GM21528 (cell line): ENCODE results near the gene DMD.
"Not testable (repeated sequence)": the region's sequence is repeated elsewhere in the genome, so short reads cannot be mapped to it uniquely, and the experiment has no call there.

Source experiments
- ATAC-seq: cut with Tn5 transposase; IDR thresholded peaks from one replicate; pipeline ENCODE4 v1.9.1; 2021; ENCODE audit warnings: mild to moderate bottlenecking, moderate library complexity; ENCODE audit not compliant: unreplicated experiment, low FRiP score

The DMD gene

GRCh38 chrX:31506360-31506759 lies 1705.0 kb downstream of the DMD start:
- no peak for ATAC-seq

DNA sequence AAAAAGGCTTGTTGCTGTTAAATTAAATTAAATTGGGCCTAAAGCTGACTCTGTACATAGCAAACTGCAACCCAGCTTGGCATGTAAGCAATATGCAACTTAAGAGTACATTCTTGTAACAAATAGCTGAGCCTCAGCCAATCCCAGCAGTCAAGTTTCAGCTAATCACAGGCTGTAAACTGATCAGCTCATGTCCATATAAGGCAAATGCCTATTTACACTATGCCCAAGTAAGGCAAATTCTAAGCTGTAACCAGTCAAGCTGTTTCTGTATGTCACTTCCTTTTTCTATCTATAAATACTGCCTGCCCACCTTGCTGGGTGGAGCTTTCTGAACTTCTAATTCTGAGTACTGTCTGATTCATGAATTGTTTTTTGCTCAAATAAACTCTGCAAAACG lies 1710.4 kb downstream of the DMD start:
- ATAC-seq: no peak

DNA sequence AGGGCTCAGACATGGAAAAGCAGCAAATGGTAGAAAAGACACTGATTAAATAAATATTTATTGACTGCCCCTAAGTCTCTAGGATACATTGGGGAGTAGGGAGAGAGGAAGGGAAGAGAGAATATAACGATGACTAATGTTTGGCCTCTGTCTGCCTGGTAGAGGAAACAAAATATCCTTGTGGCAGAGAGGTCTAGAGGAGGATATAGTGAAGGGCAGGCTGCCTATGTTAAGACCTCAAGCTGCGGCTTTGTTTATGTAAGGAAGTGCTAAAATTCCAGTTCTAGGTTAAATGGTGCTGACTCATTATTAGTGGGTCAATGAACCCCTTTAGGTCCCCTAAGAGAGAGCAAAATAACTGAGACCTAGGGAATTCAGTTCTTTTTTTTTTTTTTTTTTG lies 1712.2 kb downstream of the DMD start:
- no peak for ATAC-seq

- no peak for ATAC-seq
Measured at GRCh38 chrX:31497086-31497485, 1714.3 kb downstream of the DMD start.

- ATAC-seq: no peak
Measured at GRCh38 chrX:31487951-31488350, 1723.4 kb downstream of the DMD start.

- ATAC-seq: no peak
Measured at GRCh38 chrX:31483336-31483735, 1728.0 kb downstream of the DMD start.

GRCh38 chrX:31480696-31481095 lies 1730.7 kb downstream of the DMD start:
- no peak for ATAC-seq

- ATAC-seq: no peak
Measured at GRCh38 chrX:31471229-31471628, 1740.1 kb downstream of the DMD start.

GRCh38 chrX:31470753-31471152 lies 1740.6 kb downstream of the DMD start:
- ATAC-seq: not testable (repeated sequence)

GRCh38 chrX:31464306-31464915 lies 1746.9 kb downstream of the DMD start:
- no peak for ATAC-seq

DNA sequence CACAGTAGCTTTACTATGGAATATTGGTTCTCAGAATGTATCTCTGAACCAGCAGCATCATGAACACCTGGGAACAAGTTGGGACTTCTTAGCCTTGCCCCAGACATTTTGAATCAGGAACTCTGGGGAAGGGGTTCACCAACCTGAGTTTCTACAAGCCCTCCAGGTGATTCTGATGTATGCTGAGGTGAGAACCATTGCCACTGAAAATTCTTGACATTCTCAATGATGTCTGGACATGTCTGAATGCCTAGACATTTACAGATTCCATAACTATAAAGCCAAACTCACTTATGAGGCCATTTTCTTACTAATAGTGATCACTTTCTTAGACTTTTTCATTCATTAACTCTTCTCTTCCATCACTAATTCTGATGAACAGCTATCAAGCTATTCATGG lies 1750.1 kb downstream of the DMD start:
- ATAC-seq: no peak

GRCh38 chrX:31459361-31459760 lies 1752.0 kb downstream of the DMD start:
- ATAC-seq: no peak

GRCh38 chrX:31449965-31450364 lies 1761.4 kb downstream of the DMD start:
- ATAC-seq: no peak

DNA sequence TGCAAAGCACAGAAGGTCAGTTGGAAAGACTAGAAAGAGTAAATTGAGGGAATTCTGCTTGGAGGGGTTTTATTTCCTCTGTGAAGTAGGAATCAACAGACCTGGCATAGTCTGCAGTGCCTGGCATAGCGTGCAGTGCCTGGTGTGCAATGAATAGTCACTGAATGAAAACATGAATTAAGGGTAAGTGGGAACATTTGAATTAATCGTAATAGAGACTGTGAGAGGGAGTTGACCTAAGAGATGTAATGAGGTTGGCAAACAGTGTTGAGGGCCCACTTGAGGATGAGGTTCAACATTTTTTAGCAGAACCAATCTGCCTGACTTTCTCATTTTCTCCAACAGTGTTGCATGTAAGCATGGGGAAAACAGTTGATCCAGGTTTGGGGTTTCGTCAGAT lies 1762.3 kb downstream of the DMD start:
- no peak for ATAC-seq

- ATAC-seq: no peak
Measured at GRCh38 chrX:31445542-31445941, 1765.8 kb downstream of the DMD start.

DNA sequence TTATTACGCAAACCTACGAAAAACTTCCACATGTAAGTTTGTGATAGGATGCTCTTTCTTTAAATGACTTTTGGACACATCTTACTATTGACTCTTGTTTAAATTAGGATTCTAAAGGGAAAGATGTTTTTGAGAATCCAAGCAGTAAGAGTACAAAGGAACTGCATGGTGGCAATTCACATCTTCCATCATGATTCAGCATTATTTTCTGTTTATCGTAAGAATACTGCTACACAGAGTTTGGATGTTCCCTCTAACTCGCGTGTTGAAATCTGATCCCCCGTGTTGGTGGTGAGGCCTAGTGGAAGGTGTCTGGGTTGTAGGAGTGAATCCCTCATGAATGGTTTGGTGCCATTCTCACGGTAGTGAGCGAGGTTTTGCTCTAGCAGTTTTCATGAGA lies 1767.7 kb downstream of the DMD start:
- no peak for ATAC-seq

GRCh38 chrX:31440546-31440945 lies 1770.8 kb downstream of the DMD start:
- ATAC-seq: no peak

DNA sequence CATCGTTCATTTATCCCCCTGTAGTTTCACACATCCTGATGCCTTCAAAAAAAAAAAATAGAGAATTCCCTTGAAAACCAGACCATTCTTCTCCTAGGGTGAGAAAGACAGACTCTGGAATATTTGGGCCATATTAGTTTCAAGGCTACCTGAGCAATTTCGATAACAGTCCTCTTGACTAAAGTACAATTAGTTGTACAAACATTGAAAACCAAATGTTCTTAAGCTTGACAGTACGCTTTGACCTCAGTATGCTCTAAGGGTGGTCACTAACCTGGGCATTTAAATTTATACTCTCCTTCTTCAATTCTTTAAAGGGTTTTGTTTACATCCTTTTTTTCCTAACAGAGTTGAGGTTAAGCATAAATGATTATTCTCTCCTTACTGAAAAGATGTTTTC lies 1774.9 kb downstream of the DMD start:
- no peak for ATAC-seq

DNA sequence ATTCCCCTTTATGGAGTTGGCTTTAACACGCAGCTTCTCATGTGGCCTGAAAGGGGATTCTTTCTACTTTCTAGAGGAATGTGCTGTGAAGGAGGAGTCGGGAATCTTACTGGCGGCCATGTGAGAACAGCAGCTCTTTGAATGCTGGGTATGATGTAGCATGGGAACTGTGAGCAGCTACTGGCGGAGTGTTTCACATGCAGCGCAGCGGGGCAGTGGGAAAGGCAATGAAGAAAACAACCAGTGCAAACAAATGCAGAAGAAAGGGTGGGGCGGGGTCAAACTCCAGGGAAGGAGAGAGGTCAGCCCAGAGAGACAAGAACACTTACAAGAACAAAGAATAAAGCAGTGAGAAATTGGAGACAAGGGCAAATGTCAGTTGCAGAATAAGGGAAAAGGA lies 1775.8 kb downstream of the DMD start:
- ATAC-seq: no peak

- ATAC-seq: no peak
Measured at GRCh38 chrX:31433856-31434255, 1777.5 kb downstream of the DMD start.

- ATAC-seq: no peak
Measured at GRCh38 chrX:31429915-31430314, 1781.4 kb downstream of the DMD start.

DNA sequence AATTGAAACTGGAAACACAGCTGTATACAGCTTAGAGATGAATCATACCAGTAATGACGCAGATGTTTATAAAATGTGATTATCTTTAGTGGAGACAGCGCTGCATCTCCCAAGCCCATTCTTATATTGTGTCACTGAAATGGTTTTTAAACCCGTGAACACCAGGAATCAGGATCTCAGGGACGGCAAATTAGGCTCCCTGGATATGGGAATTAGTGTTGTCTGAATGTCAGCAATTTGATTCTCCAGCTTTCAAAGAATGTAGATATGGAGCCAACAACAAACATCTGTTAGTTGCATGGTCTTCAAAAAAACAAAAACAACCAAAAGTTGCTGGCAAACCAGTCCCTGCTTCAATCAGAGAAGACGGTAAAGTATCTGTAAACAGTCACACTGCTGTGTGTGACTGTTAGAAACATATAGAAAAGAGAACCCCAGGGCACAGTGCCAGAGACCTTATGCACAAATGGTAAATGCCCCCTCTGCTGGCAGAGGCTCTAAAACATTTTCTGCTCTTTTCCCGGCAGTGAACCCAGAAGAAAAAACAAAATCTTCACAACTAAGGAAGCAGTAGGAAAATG lies 1787.7 kb downstream of the DMD start:
- ATAC-seq: no peak

- ATAC-seq: no peak
Measured at GRCh38 chrX:31421441-31421840, 1789.9 kb downstream of the DMD start.
